ENCODE measurements around the gene BMP7.
"Not testable (repeated sequence)": the region's sequence is repeated elsewhere in the genome, so short reads cannot be mapped to it uniquely, and the experiment has no call there.

The BMP7 gene

GRCh38 chr20:57250607-57251343 is 15.7 kb downstream of the BMP7 start:
- no peak for DNase-seq (ENCODE audit: low read depth, low spot score)

DNA sequence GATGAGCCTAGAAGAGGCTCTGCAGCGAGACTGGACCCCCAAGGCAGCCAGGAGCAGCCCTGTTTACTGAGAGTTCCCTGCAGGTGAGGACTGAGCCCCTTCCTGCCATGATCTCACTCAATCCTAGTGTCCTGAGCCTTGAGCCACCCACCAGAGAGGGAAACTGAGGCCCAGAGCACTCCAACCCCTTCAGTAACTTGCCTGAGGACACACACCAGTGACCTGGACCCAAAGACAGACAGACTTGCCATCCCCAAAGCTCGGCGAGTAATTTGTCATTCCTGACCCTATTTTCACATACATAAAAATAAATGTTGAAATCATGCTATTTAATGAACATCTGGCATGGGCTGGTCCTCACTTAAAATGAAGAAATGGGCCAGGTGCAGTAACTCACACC is 16.7 kb downstream of the BMP7 start:
- no peak for DNase-seq (ENCODE audit: low read depth, low spot score)

GRCh38 chr20:57249073-57249472 is 17.4 kb downstream of the BMP7 start:
- no peak for DNase-seq (ENCODE audit: low read depth, low spot score)

DNA sequence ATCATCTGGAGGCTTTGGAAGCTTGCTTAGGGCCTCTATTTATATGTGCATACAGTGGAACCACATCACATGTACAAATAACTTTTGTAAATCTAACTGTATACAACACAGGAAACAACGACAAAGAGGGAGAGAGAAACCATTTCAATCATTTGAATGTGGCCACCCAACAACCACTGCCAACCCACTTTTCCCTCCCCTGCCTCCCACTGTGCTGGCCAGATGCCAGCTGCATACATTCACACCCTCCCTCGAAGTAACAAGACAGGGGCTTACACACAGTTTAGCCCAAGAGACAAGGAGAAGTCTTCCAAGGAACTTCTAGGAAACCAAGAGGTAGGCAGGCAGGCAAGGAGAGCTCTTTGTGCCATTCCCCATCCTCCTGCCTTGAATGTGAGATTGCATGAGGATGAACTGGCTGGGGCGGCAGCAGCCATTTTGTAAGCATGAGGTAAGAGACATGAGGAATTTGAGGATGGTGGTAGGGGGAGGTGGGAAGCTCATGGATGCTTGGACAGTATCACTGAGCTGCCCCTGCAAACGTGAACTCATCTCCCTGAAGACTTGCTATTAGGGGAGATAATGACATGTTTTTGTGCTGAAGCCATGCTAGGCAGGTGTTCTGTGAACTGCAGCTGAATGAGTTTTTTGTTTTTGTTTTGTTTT is 18.2 kb downstream of the BMP7 start:
- no peak for DNase-seq (ENCODE audit: low read depth, low spot score)

- DNase-seq (ENCODE audit: low read depth, low spot score) = no peak
Measured at GRCh38 chr20:57247292-57247965, 19.0 kb downstream of the BMP7 start.

DNA sequence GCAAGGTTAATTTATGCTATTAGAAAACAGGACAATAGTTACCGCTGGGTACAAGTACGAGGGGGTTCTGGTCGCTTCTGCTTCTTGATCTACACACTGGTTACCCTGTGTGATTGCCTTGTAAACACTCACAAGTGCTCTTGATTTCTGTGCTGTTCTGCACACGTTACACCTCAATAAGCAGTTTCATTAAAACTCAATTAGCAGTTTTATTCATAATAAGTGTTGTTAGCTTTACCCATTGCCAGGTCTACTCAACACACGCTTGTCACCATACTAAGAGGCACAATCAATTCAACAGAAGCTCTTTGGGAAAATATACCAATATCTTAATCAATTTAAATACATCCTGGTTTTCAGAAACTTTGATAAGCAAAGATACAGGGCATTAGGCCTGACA is 20.4 kb downstream of the BMP7 start:
- DNase-seq (ENCODE audit: low read depth, low spot score) = no peak

GRCh38 chr20:57244627-57245214 is 21.7 kb downstream of the BMP7 start:
- no peak for DNase-seq (ENCODE audit: low read depth, low spot score)

DNA sequence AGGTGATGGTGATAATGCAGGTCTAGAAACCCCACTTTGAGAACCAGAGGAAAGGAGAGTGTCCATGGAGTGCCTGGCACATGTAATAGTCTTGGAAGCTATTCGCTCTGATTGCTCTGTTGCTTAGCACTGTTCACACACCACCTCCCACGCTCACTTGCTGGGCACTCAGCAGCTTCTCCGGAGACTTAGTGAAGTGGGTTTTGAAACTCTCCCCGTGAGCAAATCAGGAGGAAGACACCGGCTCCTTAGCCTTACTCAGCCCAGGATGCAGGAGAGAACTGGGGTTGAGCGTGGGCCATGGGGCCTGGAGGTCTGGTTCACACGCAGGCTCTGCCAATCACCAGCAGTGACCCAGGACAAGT is 22.2 kb downstream of the BMP7 start:
- no peak for DNase-seq (ENCODE audit: low read depth, low spot score)

DNA sequence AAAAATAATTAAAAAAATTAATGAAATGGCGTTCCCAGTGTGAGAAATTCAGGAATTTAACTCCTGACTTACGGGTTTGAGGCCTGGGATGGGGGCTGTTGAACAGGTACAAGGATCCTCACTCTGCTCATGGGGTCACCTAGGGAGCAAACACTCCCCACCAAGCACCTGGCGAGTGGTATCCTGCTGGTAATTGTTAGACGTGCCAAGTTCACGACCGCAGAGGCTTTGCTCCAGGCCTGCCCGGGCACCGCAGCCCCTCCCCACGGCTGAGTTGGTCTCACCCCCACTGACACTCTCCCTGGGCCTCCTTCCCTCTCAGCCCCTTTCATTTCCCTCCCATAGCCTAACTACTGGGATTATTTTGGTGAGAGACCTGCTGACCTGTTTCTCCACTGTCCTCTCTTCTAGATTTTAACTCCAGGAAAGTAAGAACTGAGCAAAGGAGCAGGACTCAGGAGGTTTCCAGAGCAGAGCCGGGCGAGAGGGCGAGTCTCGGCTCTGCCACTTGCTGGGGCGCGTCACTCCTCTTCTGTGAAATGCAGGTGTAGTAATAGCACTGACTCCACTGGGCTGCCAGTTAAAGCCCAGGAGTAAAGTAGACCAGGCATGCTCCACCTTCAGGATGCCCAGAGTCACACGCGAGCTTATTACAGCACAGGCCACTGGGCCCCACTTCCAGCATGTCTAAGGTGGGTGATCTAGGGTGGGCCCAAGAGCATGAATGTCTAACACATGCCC is 22.8 kb downstream of the BMP7 start:
- no peak for DNase-seq (ENCODE audit: low read depth, low spot score)

GRCh38 chr20:57242414-57242813 is 24.0 kb downstream of the BMP7 start:
- no peak for DNase-seq (ENCODE audit: low read depth, low spot score)

DNA sequence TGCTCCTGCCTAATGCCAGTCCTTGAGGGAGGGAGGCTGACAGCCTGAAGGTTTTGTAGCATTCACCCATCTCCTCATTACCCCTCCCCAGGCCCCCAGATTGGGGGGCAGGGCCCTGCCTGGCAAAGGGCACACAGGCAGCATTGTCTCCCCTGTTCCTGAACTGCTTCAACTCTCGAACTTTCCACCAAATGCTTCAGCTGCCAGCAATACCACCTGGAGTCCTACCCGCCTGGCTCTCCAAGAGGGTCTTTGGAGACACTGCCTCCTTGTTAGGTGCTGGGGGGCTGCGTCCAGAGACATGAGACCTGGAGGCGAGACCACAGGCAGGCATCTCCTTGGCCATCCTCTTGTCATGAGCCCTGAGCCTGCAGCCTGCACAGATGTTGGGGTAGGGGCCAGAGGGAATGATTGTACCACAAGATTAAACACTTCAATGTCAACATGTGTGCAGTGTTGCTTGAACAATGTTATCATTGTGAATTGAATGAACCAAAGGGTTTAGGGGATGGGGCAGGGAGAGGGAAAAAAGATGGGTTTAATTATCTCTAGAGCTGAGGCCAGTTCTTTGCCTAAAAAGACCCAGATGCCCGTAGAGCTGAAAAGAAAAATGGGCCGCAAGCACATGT is 25.0 kb downstream of the BMP7 start:
- no peak for DNase-seq (ENCODE audit: low read depth, low spot score)

DNA sequence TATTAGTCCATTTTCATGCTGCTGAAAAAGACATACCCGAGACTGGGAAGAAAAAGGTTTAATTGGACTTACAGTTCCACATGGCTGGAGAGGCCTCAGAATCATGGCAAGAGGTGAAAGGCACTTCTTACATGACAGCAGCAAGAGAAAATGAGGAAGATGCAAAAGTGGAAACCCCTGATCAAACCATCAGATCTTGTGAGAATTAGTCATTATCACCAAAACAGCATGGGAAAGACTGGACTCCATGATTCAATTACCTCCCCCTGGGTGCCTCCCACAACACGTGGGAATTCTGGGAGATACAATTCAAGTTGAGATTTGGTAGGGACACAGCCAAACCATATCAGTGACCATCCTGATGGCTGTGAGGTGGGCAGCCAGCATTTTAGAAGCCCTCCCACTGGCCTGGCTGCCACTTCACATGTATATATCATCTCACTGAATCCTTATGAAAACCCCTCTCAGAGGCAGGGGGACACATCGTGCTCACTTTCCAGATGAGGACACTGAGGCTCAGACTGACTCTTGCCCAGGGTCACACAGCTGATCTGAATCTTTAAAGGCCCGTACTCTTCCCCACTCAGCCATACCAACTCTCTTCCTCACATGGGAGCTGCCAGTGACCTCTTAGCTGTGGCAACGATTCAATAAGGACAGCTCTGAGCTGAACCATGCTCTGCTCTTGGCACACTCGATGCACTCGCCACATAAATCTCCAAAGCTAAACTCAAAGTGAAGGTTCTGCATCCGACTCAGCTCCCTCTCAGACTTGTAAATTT is 25.7 kb downstream of the BMP7 start:
- no peak for DNase-seq (ENCODE audit: low read depth, low spot score)

- not testable (repeated sequence) for DNase-seq (ENCODE audit: low read depth, low spot score)
Measured at GRCh38 chr20:57239725-57240124, 26.7 kb downstream of the BMP7 start.

GRCh38 chr20:57239324-57239723 is 27.1 kb downstream of the BMP7 start:
- DNase-seq (ENCODE audit: low read depth, low spot score) = not testable (repeated sequence)

GRCh38 chr20:57238089-57238488 is 28.4 kb downstream of the BMP7 start:
- DNase-seq (ENCODE audit: low read depth, low spot score) = no peak

DNA sequence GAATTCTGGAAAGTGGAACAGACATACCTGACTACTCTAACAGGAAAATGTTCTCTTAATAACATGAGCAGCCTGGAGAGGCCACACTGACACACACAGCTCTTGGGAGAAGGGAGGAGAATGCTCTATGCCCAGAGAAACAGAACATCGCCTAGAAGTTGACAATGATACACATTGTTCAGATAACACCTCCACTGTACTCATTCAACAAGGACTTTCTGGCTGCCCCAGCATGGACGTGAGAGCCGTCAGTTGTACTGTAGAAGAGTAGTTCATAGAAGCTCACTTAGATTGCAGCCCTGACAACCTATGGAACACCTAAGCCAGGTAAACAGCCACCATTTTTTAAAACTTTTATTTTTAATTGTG is 28.9 kb downstream of the BMP7 start:
- no peak for DNase-seq (ENCODE audit: low read depth, low spot score)

DNA sequence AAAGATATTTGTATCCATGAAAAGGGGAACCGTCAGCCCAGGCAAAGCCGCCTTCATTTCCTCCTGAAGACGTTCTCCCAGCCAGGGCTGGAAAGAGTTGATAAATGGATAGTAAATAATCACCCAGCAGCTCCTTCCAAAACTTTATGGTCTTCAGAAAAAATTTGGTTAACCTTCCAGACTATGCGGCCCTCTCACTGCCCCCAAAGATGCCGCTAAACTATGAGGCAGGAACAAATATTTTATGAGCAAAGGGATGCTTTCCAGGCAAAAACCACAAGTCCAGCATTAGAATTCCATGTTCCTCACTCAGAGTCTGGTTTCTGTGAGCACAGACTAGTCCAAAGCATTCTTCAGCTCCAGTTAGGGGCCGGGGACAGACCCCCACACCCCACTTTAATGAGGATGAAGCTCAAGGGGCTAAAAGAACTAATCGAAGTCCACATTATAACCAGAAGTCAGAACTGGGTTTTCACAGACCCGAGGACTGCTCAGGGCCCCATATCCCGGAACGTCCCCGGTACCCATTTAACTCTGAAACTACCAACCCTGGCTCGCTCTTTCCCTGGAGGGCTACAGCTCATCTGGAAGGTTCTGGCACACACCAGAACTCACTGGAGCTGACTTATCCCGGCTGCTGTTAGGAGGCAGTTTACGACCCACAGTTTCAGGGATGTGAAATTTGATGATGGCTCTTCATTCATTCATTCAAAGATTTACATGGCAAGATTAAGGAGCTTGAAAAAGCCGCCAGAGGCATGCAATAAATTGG is 29.4 kb downstream of the BMP7 start:
- no peak for DNase-seq (ENCODE audit: low read depth, low spot score)

- no peak for DNase-seq (ENCODE audit: low read depth, low spot score)
Measured at GRCh38 chr20:57234556-57235251, 31.7 kb downstream of the BMP7 start.

DNA sequence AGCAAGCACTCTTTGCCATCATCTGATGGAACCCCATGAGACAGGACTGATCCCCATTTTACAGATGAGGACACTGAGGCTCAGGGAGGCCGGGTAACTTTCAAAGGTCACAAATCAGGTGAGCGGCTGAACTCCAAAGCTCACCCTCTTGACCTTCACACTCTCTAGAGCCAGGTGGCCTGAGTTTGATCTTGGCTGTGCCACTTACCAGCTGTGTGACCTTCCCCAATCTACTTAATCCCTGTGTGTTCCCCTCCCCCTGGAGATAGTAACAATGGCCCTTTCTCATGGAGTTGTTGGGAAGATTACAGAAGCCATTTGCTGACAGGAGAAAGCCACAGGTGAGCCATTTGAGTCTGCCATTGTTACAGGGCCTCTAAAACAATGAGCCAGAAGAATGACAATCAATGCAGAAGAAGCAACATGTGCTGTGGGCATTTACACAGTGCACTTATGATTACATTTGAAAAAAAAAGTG is 34.5 kb downstream of the BMP7 start:
- no peak for DNase-seq (ENCODE audit: low read depth, low spot score)
